ENCODE measurements around the gene ZG16B.

Gene ZG16B

GRCh38 chr16:2874912-2875362 is 44.8 kb downstream of the ZG16B start:
- Histone ChIP-seq H3K36me3 (ENCODE audit: control insufficient read depth in 2 of 2, insufficient read depth in 1 of 2, low read length in 2 of 2) (no peaks in the 10 kb centered on the region), H3K9me3 (ENCODE audit: control insufficient read depth, insufficient read depth, low read depth, low read length) (no peaks in the 10 kb centered on the region), H3K4me3 (ENCODE audit: low read depth, low read length) (no peak overlapping the region), H3K27ac (ENCODE audit: extremely low read depth, low read depth, low read length) (no peak overlapping the region), H3K4me1 (ENCODE audit: control insufficient read depth, insufficient read depth, low read length) (no peaks in the 10 kb centered on the region; the same call in 1 of the 2 replicates)
- ChIA-PET POLR2A (interaction anchor here (1.1 kb wide), 1 partner anchor 31 kb away, joined by 4 read pairs; no protein-coding TSS in a partner anchor), CTCF (interaction anchor here (0.5 to 3.9 kb wide), 9 partner anchors 12 to 52 kb away, joined by 3 to 16 read pairs (median 3); no protein-coding TSS in a partner anchor)
- TF ChIP-seq ZNF132 (tag by site-specific recombination; IDR thresholded peaks at IDR 0.05; ENCODE audit: borderline replicate concordance) (no peak), KLF7 (tag by site-specific recombination; IDR thresholded peaks at IDR 0.05; ENCODE audit: borderline replicate concordance) (no peak), ZBTB8A (tag by site-specific recombination; IDR thresholded peaks at IDR 0.05) (peak; percentile 62), HOXC10 (CRISPR knock-in tag; IDR thresholded peaks at IDR 0.05) (no peak), ZNF112 (tag by site-specific recombination; IDR thresholded peaks at IDR 0.05) (no peak), ZBTB26 (tag by site-specific recombination; optimal IDR thresholded peaks at IDR 0.05) (peak; percentile 19), ZNF529 (tag by site-specific recombination; IDR thresholded peaks at IDR 0.05; ENCODE audit: insufficient replicate concordance) (no peak), ZNF175 (tag by site-specific recombination; IDR thresholded peaks at IDR 0.05) (no peak), ZNF561 (tag by site-specific recombination; IDR thresholded peaks at IDR 0.05; ENCODE audit: borderline replicate concordance) (no peak), ZNF521 (tag by site-specific recombination; IDR thresholded peaks at IDR 0.05) (no peak), ZBTB20 (tag by site-specific recombination; IDR thresholded peaks at IDR 0.05) (no peak), ZBTB6 (tag by site-specific recombination; IDR thresholded peaks at IDR 0.05) (no peak), ZNF140 (tag by site-specific recombination; IDR thresholded peaks at IDR 0.05) (no peak), PRDM1 (tag by site-specific recombination; IDR thresholded peaks at IDR 0.05) (no peak), ZEB2 (tag by site-specific recombination; IDR thresholded peaks at IDR 0.05) (0 out of 2 replicates have a peak, but pooled peaks have one; percentile 39), ZNF16 (tag by site-specific recombination; IDR thresholded peaks at IDR 0.05; ENCODE audit: low read depth) (no peak), ZSCAN16 (tag by site-specific recombination; IDR thresholded peaks at IDR 0.05) (no peak), ZSCAN30 (tag by site-specific recombination; IDR thresholded peaks at IDR 0.05) (peak; percentile 60; the same call in 1 of the 2 replicates), ZNF707 (tag by site-specific recombination; IDR thresholded peaks at IDR 0.05) (no peak), ZBTB17 (tag by site-specific recombination; IDR thresholded peaks at IDR 0.05) (peak; percentile 85), IKZF3 (tag by site-specific recombination; IDR thresholded peaks at IDR 0.05) (no peak), ZNF664 (tag by site-specific recombination; IDR thresholded peaks at IDR 0.05) (no peak), ZNF2 (tag by site-specific recombination; IDR thresholded peaks at IDR 0.05) (peak; percentile 59; the same call in 1 of the 2 replicates), ZNF830 (tag by site-specific recombination; IDR thresholded peaks at IDR 0.05; ENCODE audit: low read depth) (no peak), KLF10 (tag by site-specific recombination; IDR thresholded peaks at IDR 0.05) (no peak), ZNF473 (tag by site-specific recombination; IDR thresholded peaks at IDR 0.05) (no peak)
- TF ChIP-seq, protein P1, sequence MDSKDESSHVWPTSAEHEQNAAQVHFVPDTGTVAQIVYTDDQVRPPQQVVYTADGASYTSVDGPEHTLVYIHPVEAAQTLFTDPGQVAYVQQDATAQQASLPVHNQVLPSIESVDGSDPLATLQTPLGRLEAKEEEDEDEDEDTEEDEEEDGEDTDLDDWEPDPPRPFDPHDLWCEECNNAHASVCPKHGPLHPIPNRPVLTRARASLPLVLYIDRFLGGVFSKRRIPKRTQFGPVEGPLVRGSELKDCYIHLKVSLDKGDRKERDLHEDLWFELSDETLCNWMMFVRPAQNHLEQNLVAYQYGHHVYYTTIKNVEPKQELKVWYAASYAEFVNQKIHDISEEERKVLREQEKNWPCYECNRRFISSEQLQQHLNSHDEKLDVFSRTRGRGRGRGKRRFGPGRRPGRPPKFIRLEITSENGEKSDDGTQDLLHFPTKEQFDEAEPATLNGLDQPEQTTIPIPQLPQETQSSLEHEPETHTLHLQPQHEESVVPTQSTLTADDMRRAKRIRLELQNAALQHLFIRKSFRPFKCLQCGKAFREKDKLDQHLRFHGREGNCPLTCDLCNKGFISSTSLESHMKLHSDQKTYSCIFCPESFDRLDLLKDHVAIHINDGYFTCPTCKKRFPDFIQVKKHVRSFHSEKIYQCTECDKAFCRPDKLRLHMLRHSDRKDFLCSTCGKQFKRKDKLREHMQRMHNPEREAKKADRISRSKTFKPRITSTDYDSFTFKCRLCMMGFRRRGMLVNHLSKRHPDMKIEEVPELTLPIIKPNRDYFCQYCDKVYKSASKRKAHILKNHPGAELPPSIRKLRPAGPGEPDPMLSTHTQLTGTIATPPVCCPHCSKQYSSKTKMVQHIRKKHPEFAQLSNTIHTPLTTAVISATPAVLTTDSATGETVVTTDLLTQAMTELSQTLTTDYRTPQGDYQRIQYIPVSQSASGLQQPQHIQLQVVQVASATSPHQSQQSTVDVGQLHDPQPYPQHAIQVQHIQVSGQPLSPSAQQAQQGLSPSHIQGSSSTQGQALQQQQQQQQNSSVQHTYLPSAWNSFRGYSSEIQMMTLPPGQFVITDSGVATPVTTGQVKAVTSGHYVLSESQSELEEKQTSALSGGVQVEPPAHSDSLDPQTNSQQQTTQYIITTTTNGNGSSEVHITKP (tag by site-specific recombination; IDR thresholded peaks at IDR 0.05) = peak; percentile 26; the same call in 1 of the 2 replicates
- TF ChIP-seq, protein P2, sequence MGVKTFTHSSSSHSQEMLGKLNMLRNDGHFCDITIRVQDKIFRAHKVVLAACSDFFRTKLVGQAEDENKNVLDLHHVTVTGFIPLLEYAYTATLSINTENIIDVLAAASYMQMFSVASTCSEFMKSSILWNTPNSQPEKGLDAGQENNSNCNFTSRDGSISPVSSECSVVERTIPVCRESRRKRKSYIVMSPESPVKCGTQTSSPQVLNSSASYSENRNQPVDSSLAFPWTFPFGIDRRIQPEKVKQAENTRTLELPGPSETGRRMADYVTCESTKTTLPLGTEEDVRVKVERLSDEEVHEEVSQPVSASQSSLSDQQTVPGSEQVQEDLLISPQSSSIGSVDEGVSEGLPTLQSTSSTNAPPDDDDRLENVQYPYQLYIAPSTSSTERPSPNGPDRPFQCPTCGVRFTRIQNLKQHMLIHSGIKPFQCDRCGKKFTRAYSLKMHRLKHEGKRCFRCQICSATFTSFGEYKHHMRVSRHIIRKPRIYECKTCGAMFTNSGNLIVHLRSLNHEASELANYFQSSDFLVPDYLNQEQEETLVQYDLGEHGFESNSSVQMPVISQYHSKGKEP (tag by site-specific recombination; IDR thresholded peaks at IDR 0.05) = no peak
- TF ChIP-seq, protein P3, sequence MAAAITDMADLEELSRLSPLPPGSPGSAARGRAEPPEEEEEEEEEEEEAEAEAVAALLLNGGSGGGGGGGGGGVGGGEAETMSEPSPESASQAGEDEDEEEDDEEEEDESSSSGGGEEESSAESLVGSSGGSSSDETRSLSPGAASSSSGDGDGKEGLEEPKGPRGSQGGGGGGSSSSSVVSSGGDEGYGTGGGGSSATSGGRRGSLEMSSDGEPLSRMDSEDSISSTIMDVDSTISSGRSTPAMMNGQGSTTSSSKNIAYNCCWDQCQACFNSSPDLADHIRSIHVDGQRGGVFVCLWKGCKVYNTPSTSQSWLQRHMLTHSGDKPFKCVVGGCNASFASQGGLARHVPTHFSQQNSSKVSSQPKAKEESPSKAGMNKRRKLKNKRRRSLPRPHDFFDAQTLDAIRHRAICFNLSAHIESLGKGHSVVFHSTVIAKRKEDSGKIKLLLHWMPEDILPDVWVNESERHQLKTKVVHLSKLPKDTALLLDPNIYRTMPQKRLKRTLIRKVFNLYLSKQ (tag by site-specific recombination; IDR thresholded peaks at IDR 0.05; ENCODE audit: borderline replicate concordance) = no peak
